HL-60 (cell line): ENCODE results near the gene ALOXE3.

ENCODE experiments used
- DNase-seq, 2 experiments: peaks; one replicate each; pipeline ENCODE4 v3.0.0-alpha.2; 2010 to 2020; ENCODE audit warnings: low read depth in 1 of 2, low spot score in 1 of 2
- H3K27ac ChIP-seq: fragments of 250-450 bp; sonication (Bioruptor Pico); replicated peaks from 2 replicates; pipeline ENCODE4 v1.5.1; 2020; ENCODE audit warnings: mild to moderate bottlenecking, moderate library complexity
- H3K27me3 ChIP-seq: fragments of 250-450 bp; sonication (Bioruptor Pico); 2 replicates; pipeline ENCODE4 v1.5.1; 2021; ENCODE audit warnings: mild to moderate bottlenecking, moderate library complexity; ENCODE audit not compliant: insufficient read depth, poor library complexity, severe bottlenecking
- H3K4me3 ChIP-seq: replicated peaks from 2 replicates; pipeline ENCODE4 v1.5.1; 2011; ENCODE audit warnings: mild to moderate bottlenecking, control low read depth, low read length; ENCODE audit not compliant: insufficient read depth
- GABPA ChIP-seq: IDR thresholded peaks from 2 replicates; pipeline ENCODE4 v1.6.1; 2012; ENCODE audit warnings: low read depth
- POLR2AphosphoS5 ChIP-seq: IDR thresholded peaks from 2 replicates; pipeline ENCODE4 v1.6.1; 2012; ENCODE audit warnings: low read depth
- SPI1 ChIP-seq: IDR thresholded peaks from 2 replicates; pipeline ENCODE4 v1.6.1; 2012; ENCODE audit warnings: low read depth, mild to moderate bottlenecking, borderline replicate concordance
- TF ChIP-seq, protein P1 (sequence below): IDR thresholded peaks from 2 replicates; pipeline ENCODE4 v1.6.1; 2012; ENCODE audit warnings: low read depth; ENCODE audit not compliant: insufficient replicate concordance
- TF ChIP-seq, protein P2 (sequence below): IDR thresholded peaks from one replicate; pipeline ENCODE4 v1.5.1; 2011; ENCODE audit warnings: low read length, control low read depth, inconsistent platforms; ENCODE audit not compliant: insufficient read depth

ALOXE3 gene

DNA sequence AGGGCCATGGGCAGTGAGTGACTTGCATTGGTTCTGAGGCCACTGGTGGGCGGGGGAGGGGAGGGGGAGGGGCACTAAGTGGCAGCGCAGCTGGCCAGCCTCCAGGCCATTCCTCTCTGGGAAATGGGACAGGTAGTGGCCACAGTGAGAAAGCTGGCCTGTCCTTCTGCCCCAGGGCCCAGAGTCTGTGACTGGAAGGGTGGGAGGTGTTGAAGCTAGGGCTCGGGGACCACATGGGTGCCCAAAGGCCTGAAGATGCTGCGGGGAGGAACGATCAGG, 30.4 kb downstream of the ALOXE3 start:
- Histone ChIP-seq H3K27ac (no peak overlapping the region), H3K4me3 (no peak overlapping the region), H3K27me3 (no peaks in the 10 kb centered on the region)
- TF ChIP-seq POLR2AphosphoS5, result no peak
- TF ChIP-seq, protein P1, sequence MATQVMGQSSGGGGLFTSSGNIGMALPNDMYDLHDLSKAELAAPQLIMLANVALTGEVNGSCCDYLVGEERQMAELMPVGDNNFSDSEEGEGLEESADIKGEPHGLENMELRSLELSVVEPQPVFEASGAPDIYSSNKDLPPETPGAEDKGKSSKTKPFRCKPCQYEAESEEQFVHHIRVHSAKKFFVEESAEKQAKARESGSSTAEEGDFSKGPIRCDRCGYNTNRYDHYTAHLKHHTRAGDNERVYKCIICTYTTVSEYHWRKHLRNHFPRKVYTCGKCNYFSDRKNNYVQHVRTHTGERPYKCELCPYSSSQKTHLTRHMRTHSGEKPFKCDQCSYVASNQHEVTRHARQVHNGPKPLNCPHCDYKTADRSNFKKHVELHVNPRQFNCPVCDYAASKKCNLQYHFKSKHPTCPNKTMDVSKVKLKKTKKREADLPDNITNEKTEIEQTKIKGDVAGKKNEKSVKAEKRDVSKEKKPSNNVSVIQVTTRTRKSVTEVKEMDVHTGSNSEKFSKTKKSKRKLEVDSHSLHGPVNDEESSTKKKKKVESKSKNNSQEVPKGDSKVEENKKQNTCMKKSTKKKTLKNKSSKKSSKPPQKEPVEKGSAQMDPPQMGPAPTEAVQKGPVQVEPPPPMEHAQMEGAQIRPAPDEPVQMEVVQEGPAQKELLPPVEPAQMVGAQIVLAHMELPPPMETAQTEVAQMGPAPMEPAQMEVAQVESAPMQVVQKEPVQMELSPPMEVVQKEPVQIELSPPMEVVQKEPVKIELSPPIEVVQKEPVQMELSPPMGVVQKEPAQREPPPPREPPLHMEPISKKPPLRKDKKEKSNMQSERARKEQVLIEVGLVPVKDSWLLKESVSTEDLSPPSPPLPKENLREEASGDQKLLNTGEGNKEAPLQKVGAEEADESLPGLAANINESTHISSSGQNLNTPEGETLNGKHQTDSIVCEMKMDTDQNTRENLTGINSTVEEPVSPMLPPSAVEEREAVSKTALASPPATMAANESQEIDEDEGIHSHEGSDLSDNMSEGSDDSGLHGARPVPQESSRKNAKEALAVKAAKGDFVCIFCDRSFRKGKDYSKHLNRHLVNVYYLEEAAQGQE, result no peak
- no peak for TF ChIP-seq GABPA
- no peak for TF ChIP-seq SPI1
- TF ChIP-seq, protein P2, sequence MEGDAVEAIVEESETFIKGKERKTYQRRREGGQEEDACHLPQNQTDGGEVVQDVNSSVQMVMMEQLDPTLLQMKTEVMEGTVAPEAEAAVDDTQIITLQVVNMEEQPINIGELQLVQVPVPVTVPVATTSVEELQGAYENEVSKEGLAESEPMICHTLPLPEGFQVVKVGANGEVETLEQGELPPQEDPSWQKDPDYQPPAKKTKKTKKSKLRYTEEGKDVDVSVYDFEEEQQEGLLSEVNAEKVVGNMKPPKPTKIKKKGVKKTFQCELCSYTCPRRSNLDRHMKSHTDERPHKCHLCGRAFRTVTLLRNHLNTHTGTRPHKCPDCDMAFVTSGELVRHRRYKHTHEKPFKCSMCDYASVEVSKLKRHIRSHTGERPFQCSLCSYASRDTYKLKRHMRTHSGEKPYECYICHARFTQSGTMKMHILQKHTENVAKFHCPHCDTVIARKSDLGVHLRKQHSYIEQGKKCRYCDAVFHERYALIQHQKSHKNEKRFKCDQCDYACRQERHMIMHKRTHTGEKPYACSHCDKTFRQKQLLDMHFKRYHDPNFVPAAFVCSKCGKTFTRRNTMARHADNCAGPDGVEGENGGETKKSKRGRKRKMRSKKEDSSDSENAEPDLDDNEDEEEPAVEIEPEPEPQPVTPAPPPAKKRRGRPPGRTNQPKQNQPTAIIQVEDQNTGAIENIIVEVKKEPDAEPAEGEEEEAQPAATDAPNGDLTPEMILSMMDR, result no peak
- no peak for DNase-seq

DNA sequence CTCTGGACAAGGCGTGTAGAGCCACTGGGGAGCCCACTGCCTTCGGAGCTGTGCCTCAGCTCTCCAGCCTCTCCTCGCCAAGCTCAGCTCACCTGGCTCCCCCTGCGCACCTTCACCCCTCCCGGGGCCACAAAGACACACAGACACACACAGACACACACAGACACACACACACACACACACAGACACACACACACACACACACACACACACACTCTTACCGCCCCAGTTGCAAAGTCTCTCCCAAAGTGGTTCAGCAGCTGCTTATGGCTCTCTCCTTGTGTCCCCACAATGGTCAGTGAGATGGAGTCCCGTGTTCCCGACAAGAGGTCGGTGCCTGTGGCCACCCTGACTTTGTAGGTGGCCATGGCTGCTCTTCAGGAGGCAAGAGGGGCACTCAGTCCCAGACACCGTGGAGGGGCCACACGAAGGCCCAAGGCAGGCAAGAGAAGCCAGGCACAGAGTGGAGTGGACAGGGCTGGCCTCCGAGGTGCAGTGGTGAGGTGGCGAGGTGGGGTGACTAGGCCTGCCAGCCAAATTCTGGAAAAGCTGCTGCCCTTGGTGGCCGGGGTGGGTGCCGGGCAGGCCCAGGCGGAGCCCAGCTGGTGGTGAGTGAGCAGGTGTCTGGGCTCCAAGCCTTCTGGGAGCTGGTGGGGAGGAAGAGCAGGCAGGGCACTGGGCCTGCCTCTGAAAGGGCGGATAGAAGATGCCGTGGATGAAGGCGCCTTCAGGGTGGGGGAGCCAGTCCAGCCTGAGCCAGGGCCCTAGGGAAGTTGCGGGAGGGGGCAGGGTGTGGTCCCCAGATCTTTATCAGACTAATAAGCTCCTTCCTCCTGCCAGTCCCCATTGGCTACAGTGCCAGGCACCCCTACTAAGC, 31.0 kb downstream of the ALOXE3 start, which contains the start of gene ALOX12B:
Gene ALOX12B (minus strand): TSS at position 642 of the 877 bp plus-strand sequence. CDS start 274 bp downstream, at position 368.
- DNase-seq, result no peak

DNA sequence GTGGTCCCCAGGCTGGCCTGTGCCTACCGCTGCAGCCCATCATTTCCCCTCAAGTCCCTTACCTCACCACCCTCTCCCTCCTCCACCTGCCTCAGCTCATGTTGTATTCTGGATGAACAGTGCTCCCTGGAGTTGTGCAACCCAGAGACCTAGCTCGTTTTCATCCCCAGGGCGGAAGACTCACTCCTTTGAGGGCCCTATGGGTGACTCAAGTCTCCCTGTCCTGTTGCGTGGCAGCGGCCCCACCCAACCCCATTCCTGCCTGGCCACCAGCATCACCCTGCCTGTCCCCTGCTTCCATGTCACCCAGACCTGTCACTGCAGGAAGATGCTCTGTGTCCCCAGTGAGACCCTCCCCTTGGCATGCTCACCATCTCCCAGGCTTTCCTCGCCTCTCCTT, 34.1 kb downstream of the ALOXE3 start:
- TF ChIP-seq, protein P1, result no peak
- TF ChIP-seq, protein P2, result no peak
- TF ChIP-seq SPI1, result no peak
- no peak for TF ChIP-seq GABPA
- TF ChIP-seq POLR2AphosphoS5, result no peak
- H3K27me3 ChIP-seq, result no peaks in the 10 kb centered on the region
- no peak overlapping the region for H3K27ac ChIP-seq
- no peak overlapping the region for H3K4me3 ChIP-seq
- DNase-seq, result no peak

More for the DNA sequence above, 31.0 kb downstream of the ALOXE3 start, which contains the start of gene ALOX12B:
- Histone ChIP-seq H3K4me3 (no peak within 1 kb of the TSS), H3K27ac (no peak within 1 kb of the TSS), H3K27me3 (no peaks in the 10 kb centered on the region)
- no peak for TF ChIP-seq GABPA
- TF ChIP-seq POLR2AphosphoS5, result no peak
- TF ChIP-seq SPI1, result no peak
- TF ChIP-seq, protein P1, result no peak
- TF ChIP-seq, protein P2, result no peak
